Natural killer cell treated with Interleukin-12 subunit alpha and Interleukin-12 subunit beta and Interleukin-15 and Interleukin-18, amount 100 ng/mL, for 72 hours (primary cell): ENCODE data around the gene TMEM225B. TPM values are rescaled to one million over a fixed set of nuclear protein-coding genes. Genes with fewer than 3 reads are reported as not detected.
A peak's percentile ranks its signal among the peaks of the same experiment; 100 is the strongest.
"Not testable (repeated sequence)": the region's sequence is repeated elsewhere in the genome, so short reads cannot be mapped to it uniquely, and the experiment has no call there.

Experiments used
- ATAC-seq, 2 donors: fragments of 150-1000 bp; cut with Tn5 transposase in 1 of 2; sonication (Bioruptor Pico), chemical (Tn5 transposase) in 1 of 2; 2 replicates each; pipeline ENCODE4 v1.10.0; 2021
- DNase-seq: peaks from one replicate; pipeline ENCODE4 v3.0.0; 2022; ENCODE audit warnings: low spot score
- H3K27ac Mint-ChIP-seq, 2 donors: 1 replicate in 1 of 2; 2 replicates in 1 of 2; pipeline ENCODE4 v1.8.0; 2022; ENCODE audit warnings: mixed read lengths in 2 of 2, mild to moderate bottlenecking in 1 of 2, moderate library complexity in 1 of 2
- H3K27me3 Mint-ChIP-seq, 2 donors: 1 replicate in 1 of 2; 2 replicates in 1 of 2; pipeline ENCODE4 v1.8.0; 2022; ENCODE audit warnings: mixed read lengths in 2 of 2
- H3K36me3 Mint-ChIP-seq: one replicate; pipeline ENCODE4 v1.8.0; 2022; ENCODE audit warnings: mixed read lengths
- H3K4me1 Mint-ChIP-seq, 2 donors: 1 replicate in 1 of 2; 2 replicates in 1 of 2; pipeline ENCODE4 v1.8.0; 2022; ENCODE audit warnings: low read depth in 2 of 2, mixed read lengths in 2 of 2, mild to moderate bottlenecking in 1 of 2
- H3K4me3 Mint-ChIP-seq: one replicate; pipeline ENCODE4 v1.8.0; 2022; ENCODE audit warnings: mixed read lengths
- H3K9me3 Mint-ChIP-seq: 2 replicates; pipeline ENCODE4 v1.8.0; 2022; ENCODE audit warnings: mixed read lengths
- total RNA-seq, 2 donors: library from RNA; stranded (reverse); gene quantifications; one replicate each; pipeline ENCODE4 v1.2.3, GENCODE V29; 2022

Gene TMEM225B
- total RNA-seq, 2 donors from 2014 or later: 0.78 to 1.1 TPM

- DNase-seq (no peak), ATAC-seq (no peak)
- H3K4me1 Mint-ChIP-seq: peaks cover 49 to 52% of the 10 kb centered on the region in 2 donors
- H3K27me3 Mint-ChIP-seq: no peaks in the 10 kb centered on the region
- H3K4me3 Mint-ChIP-seq: no peak overlapping the region
- H3K36me3 Mint-ChIP-seq: peaks cover 36% of the 10 kb centered on the region
- H3K27ac Mint-ChIP-seq: peak overlapping the region in 1 of 2 donors; percentile 92
- H3K9me3 Mint-ChIP-seq: no peaks in the 10 kb centered on the region
Observed at GRCh38 chr7:99622596-99622995, 24.5 kb downstream of the TMEM225B start.

GRCh38 chr7:99623091-99623693 lies 25.1 kb downstream of the TMEM225B start:
- peak overlapping the region; percentile 85 for H3K4me3 Mint-ChIP-seq
- no peak for DNase-seq
- H3K36me3 Mint-ChIP-seq: peaks cover 38% of the 10 kb centered on the region
- H3K4me1 Mint-ChIP-seq: peaks cover 43 to 46% of the 10 kb centered on the region in 2 donors
- no peaks in the 10 kb centered on the region for H3K27me3 Mint-ChIP-seq
- H3K27ac Mint-ChIP-seq: peak overlapping the region; percentile 92 to 94
- no peak for ATAC-seq
- no peaks in the 10 kb centered on the region for H3K9me3 Mint-ChIP-seq

GRCh38 chr7:99623702-99624447 lies 25.8 kb downstream of the TMEM225B start:
- peak overlapping the region; percentile 92 to 94 for H3K27ac Mint-ChIP-seq
- peaks cover 43% of the 10 kb centered on the region for H3K36me3 Mint-ChIP-seq
- no peaks in the 10 kb centered on the region for H3K9me3 Mint-ChIP-seq
- peaks cover 38 to 40% of the 10 kb centered on the region in 2 donors for H3K4me1 Mint-ChIP-seq
- H3K27me3 Mint-ChIP-seq: no peaks in the 10 kb centered on the region
- H3K4me3 Mint-ChIP-seq: peak overlapping the region; percentile 85
- ATAC-seq (peak; percentile 8 to 17), DNase-seq (no peak)

GRCh38 chr7:99624484-99624883 lies 26.4 kb downstream of the TMEM225B start:
- H3K27ac Mint-ChIP-seq: peak overlapping the region; percentile 92 to 94
- no peaks in the 10 kb centered on the region for H3K9me3 Mint-ChIP-seq
- no peaks in the 10 kb centered on the region for H3K27me3 Mint-ChIP-seq
- peak; percentile 85 to 93 for ATAC-seq
- DNase-seq: peak; percentile 72
- H3K36me3 Mint-ChIP-seq: peaks cover 38% of the 10 kb centered on the region
- peak overlapping the region; percentile 85 for H3K4me3 Mint-ChIP-seq
- H3K4me1 Mint-ChIP-seq: peaks cover 33 to 34% of the 10 kb centered on the region in 2 donors

GRCh38 chr7:99625321-99625720 lies 27.3 kb downstream of the TMEM225B start:
- H3K36me3 Mint-ChIP-seq: peaks cover 39% of the 10 kb centered on the region
- H3K4me1 Mint-ChIP-seq: peaks cover 33 to 34% of the 10 kb centered on the region in 2 donors
- no peaks in the 10 kb centered on the region for H3K27me3 Mint-ChIP-seq
- ATAC-seq: no peak
- no peak for DNase-seq
- peak overlapping the region; percentile 85 for H3K4me3 Mint-ChIP-seq
- H3K9me3 Mint-ChIP-seq: no peaks in the 10 kb centered on the region
- H3K27ac Mint-ChIP-seq: peak overlapping the region; percentile 92 to 94

- Mint-ChIP-seq H3K36me3 (peaks cover 45% of the 10 kb centered on the region), H3K27me3 (no peaks in the 10 kb centered on the region), H3K4me1 (peaks cover 33 to 39% of the 10 kb centered on the region in 2 donors), H3K4me3 (no peak overlapping the region), H3K27ac (peak overlapping the region; percentile 92 to 94), H3K9me3 (no peaks in the 10 kb centered on the region)
- no peak for DNase-seq
- no peak for ATAC-seq
Observed at GRCh38 chr7:99625961-99626360, 27.9 kb downstream of the TMEM225B start.

GRCh38 chr7:99626661-99627060 lies 28.6 kb downstream of the TMEM225B start:
- no peak for ATAC-seq
- no peak for DNase-seq

GRCh38 chr7:99627513-99627912 lies 29.4 kb downstream of the TMEM225B start:
- H3K36me3 Mint-ChIP-seq: peaks cover 45% of the 10 kb centered on the region
- ATAC-seq (no peak), DNase-seq (no peak)
- no peaks in the 10 kb centered on the region for H3K9me3 Mint-ChIP-seq
- no peak overlapping the region for H3K4me3 Mint-ChIP-seq
- H3K27me3 Mint-ChIP-seq: no peaks in the 10 kb centered on the region
- H3K4me1 Mint-ChIP-seq: peaks cover 33 to 41% of the 10 kb centered on the region in 2 donors
- H3K27ac Mint-ChIP-seq: no peak overlapping the region

More at GRCh38 chr7:99626661-99627060, 28.6 kb downstream of the TMEM225B start:
- Mint-ChIP-seq H3K36me3 (peaks cover 45% of the 10 kb centered on the region), H3K27me3 (no peaks in the 10 kb centered on the region), H3K4me1 (peaks cover 33 to 40% of the 10 kb centered on the region in 2 donors), H3K4me3 (no peak overlapping the region), H3K9me3 (no peaks in the 10 kb centered on the region), H3K27ac (peak overlapping the region; percentile 92 to 94)

GRCh38 chr7:99628471-99629465 lies 30.7 kb downstream of the TMEM225B start:
- no peaks in the 10 kb centered on the region for H3K9me3 Mint-ChIP-seq
- ATAC-seq: no peak
- peaks cover 39% of the 10 kb centered on the region for H3K36me3 Mint-ChIP-seq
- H3K4me1 Mint-ChIP-seq: peaks cover 25 to 34% of the 10 kb centered on the region in 2 donors
- H3K27ac Mint-ChIP-seq: no peak overlapping the region
- no peak for DNase-seq
- no peaks in the 10 kb centered on the region for H3K27me3 Mint-ChIP-seq
- no peak overlapping the region for H3K4me3 Mint-ChIP-seq

GRCh38 chr7:99629643-99630042 lies 31.6 kb downstream of the TMEM225B start:
- H3K9me3 Mint-ChIP-seq: no peaks in the 10 kb centered on the region
- H3K27me3 Mint-ChIP-seq: no peaks in the 10 kb centered on the region
- H3K4me1 Mint-ChIP-seq: peaks cover 16 to 25% of the 10 kb centered on the region in 2 donors
- DNase-seq (no peak), ATAC-seq (no peak)
- no peak overlapping the region for H3K4me3 Mint-ChIP-seq
- H3K36me3 Mint-ChIP-seq: peaks cover 33% of the 10 kb centered on the region
- H3K27ac Mint-ChIP-seq: no peak overlapping the region

- H3K36me3 Mint-ChIP-seq: peaks cover 18% of the 10 kb centered on the region
- H3K27me3 Mint-ChIP-seq: no peaks in the 10 kb centered on the region
- ATAC-seq: no peak
- no peaks in the 10 kb centered on the region for H3K9me3 Mint-ChIP-seq
- DNase-seq: no peak
- H3K4me3 Mint-ChIP-seq: no peak overlapping the region
- peaks cover 1 to 11% of the 10 kb centered on the region in 2 donors for H3K4me1 Mint-ChIP-seq
- peak overlapping the region in 1 of 2 donors; percentile 80 for H3K27ac Mint-ChIP-seq
Observed at GRCh38 chr7:99631295-99632109, 33.4 kb downstream of the TMEM225B start.

- H3K9me3 Mint-ChIP-seq, H3K36me3 Mint-ChIP-seq, DNase-seq, H3K27me3 Mint-ChIP-seq, ATAC-seq, H3K4me3 Mint-ChIP-seq, H3K27ac Mint-ChIP-seq, H3K4me1 Mint-ChIP-seq: not testable (repeated sequence)
Observed at GRCh38 chr7:99637414-99637813, 39.3 kb downstream of the TMEM225B start.

GRCh38 chr7:99638731-99639130 lies 40.7 kb downstream of the TMEM225B start:
- no peaks in the 10 kb centered on the region for H3K36me3 Mint-ChIP-seq
- H3K4me1 Mint-ChIP-seq: peaks cover 4 to 8% of the 10 kb centered on the region in 2 donors
- ATAC-seq: no peak
- no peak overlapping the region for H3K27ac Mint-ChIP-seq
- no peaks in the 10 kb centered on the region for H3K27me3 Mint-ChIP-seq
- DNase-seq: no peak
- no peaks in the 10 kb centered on the region for H3K9me3 Mint-ChIP-seq
- H3K4me3 Mint-ChIP-seq: no peak overlapping the region
